OCI-LY7 (cell line): ENCODE measurements around the gene TTC24.

ENCODE experiments used
- CTCF ChIP-seq: fragments of 200-600 bp; sonication (generic); conservative IDR thresholded peaks from 2 replicates; pipeline ENCODE4 v1.5.1; 2014; ENCODE audit warnings: mild to moderate bottlenecking, antibody characterized with exemption, low read length, moderate library complexity, mixed read lengths
- EZH2phosphoT487 ChIP-seq: fragments of 200-600 bp; sonication (generic); IDR thresholded peaks from 2 replicates; pipeline ENCODE4 v1.6.1; 2018; ENCODE audit warnings: low read depth, borderline replicate concordance, mild to moderate bottlenecking, mixed run types, antibody characterized with exemption, low read length, moderate library complexity, mixed read lengths

- no peak for TF ChIP-seq CTCF
- TF ChIP-seq EZH2phosphoT487: no peak
Observed at GRCh38 chr1:156632355-156632754, 52.8 kb downstream of the TTC24 start.
